GM12892 (cell line): ENCODE measurements around the gene APLNR.

Source experiments
- POLR2A ChIP-seq: IDR thresholded peaks from 2 replicates; pipeline ENCODE4 v1.6.1; 2011; ENCODE audit warnings: low read depth, low read length, control low read depth
- POLR2AphosphoS5 ChIP-seq: IDR thresholded peaks from 2 replicates; pipeline ENCODE4 v1.6.1; 2011; ENCODE audit warnings: low read depth, low read length, control low read depth

GRCh38 chr11:57228600-57228999 lies 8.4 kb downstream of the APLNR start:
- TF ChIP-seq POLR2AphosphoS5 (no peak), POLR2A (no peak)
